WI38 (cell line): ENCODE measurements around the gene FAM124A.

Experiments
- H3K4me3 ChIP-seq: 2 replicates; pipeline ENCODE4 v1.5.1; 2011; ENCODE audit warnings: low read depth, mild to moderate bottlenecking, control low read depth, low read length
- CTCF ChIP-seq: IDR thresholded peaks from 2 replicates; pipeline ENCODE4 v1.5.1; 2012; ENCODE audit warnings: low read depth, mild to moderate bottlenecking, control low read depth, low read length

Gene FAM124A

GRCh38 chr13:51267622-51268021 is 45.4 kb downstream of the FAM124A start:
- no peak for TF ChIP-seq CTCF
- no peak overlapping the region for H3K4me3 ChIP-seq

GRCh38 chr13:51269039-51269438 is 46.8 kb downstream of the FAM124A start:
- no peak for TF ChIP-seq CTCF

GRCh38 chr13:51270623-51271415 is 48.6 kb downstream of the FAM124A start:
- no peak for TF ChIP-seq CTCF
- H3K4me3 ChIP-seq = no peak overlapping the region

More at GRCh38 chr13:51269039-51269438, 46.8 kb downstream of the FAM124A start:
- no peak overlapping the region for H3K4me3 ChIP-seq

GRCh38 chr13:51271528-51272085 is 49.4 kb downstream of the FAM124A start:
- no peak overlapping the region for H3K4me3 ChIP-seq
- no peak for TF ChIP-seq CTCF

GRCh38 chr13:51275101-51275500 is 52.9 kb downstream of the FAM124A start:
- no peak overlapping the region for H3K4me3 ChIP-seq
- TF ChIP-seq CTCF = no peak

GRCh38 chr13:51276636-51277035 is 54.4 kb downstream of the FAM124A start:
- H3K4me3 ChIP-seq = no peak overlapping the region
- no peak for TF ChIP-seq CTCF

- no peak overlapping the region for H3K4me3 ChIP-seq
- no peak for TF ChIP-seq CTCF
These were observed 55.7 kb downstream of the FAM124A start for GRCh38 chr13:51277928-51278327.
